K562 (cell line): Measurements from ENCODE around the gene ZNF485. TPM values are rescaled to one million over a fixed set of nuclear protein-coding genes. Genes with fewer than 3 reads are reported as not detected.
A peak's percentile ranks its signal among the peaks of the same experiment; 100 is the strongest.

ENCODE experiments used
- ATAC-seq: fragments of 200-7000 bp; cut with Tn5 transposase; 3 replicates; pipeline ENCODE4 v1.9.1; 2020; ENCODE audit warnings: moderate library complexity
- BruUV-seq: library from RNA; stranded (reverse); fragments of 400-500 nt; replicated peaks from 2 replicates; lab custom pipeline; 2021; lab: Mats Ljungman, UMichigan
- CTCF ChIA-PET: fragments of 300-600 bp; formaldehyde crosslinking; extraction: SDS; loops from one replicate; lab custom pipeline; 2021; ENCODE audit warnings: low intra/inter-chr PET ratio; lab: Yijun Ruan, JAX
- POLR2A ChIA-PET: fragments of 300-600, 350-650 bp; sonication (Branson Sonifier 250); formaldehyde crosslinking; extraction: SDS; loops from one replicate; lab custom pipeline; 2021; ENCODE audit warnings: antibody characterized with exemption, inconsistent platforms; lab: Yijun Ruan, JAX
- DNase-seq, 4 experiments: peaks; one replicate each; pipeline versions ENCODE4 v3.0.0 to v3.0.0-alpha.2; 2011 to 2018; ENCODE audit warnings: low spot score in 3 of 4, mixed read lengths in 3 of 4; ENCODE audit errors: extremely low read depth in 1 of 4
- FAIRE-seq: peaks from 2 replicates; lab custom pipeline; 2011; peaks lifted over from hg19 to GRCh38; lab: Jason Lieb, UNC
- H2AFZ ChIP-seq: 2 replicates; pipeline ENCODE4 v1.6.0; 2011; ENCODE audit warnings: low read depth, low read length, control low read depth, inconsistent platforms
- H3K27ac ChIP-seq: fragments of 200-600 bp; 3 replicates; pipeline ENCODE4 v1.8.0; 2011; ENCODE audit warnings: low read depth, mild to moderate bottlenecking, control low read depth, inconsistent platforms, low read length, moderate library complexity, mixed read lengths; ENCODE audit errors: extremely low read depth
- H3K27me3 ChIP-seq, 2 experiments: fragments of 300-600 bp in 1 of 2; 2 replicates in 1 of 2; 3 replicates in 1 of 2; pipeline versions ENCODE4 v1.6.0 to v1.8.0; 2011; ENCODE audit warnings: inconsistent platforms in 2 of 2, low read length in 2 of 2, mild to moderate bottlenecking in 1 of 2, mixed read lengths in 1 of 2, moderate library complexity in 1 of 2; ENCODE audit not compliant: control insufficient read depth in 2 of 2, insufficient read depth in 2 of 2
- H3K36me3 ChIP-seq: fragments of 300-600 bp; 3 replicates; pipeline ENCODE4 v1.8.0; 2011; ENCODE audit warnings: mild to moderate bottlenecking, low read length, inconsistent platforms; ENCODE audit not compliant: control insufficient read depth, insufficient read depth
- H3K4me1 ChIP-seq, 2 experiments: fragments of 200-600 bp in 1 of 2; replicated peaks in 1 of 2; 2 replicates in 1 of 2; 3 replicates in 1 of 2; pipeline versions ENCODE4 v1.5.1 to v1.8.0; 2011; ENCODE audit warnings: inconsistent platforms in 2 of 2, low read length in 2 of 2, mild to moderate bottlenecking in 1 of 2, mixed read lengths in 1 of 2, moderate library complexity in 1 of 2; ENCODE audit not compliant: control insufficient read depth in 2 of 2, insufficient read depth in 2 of 2
- H3K4me2 ChIP-seq: 2 replicates; pipeline ENCODE4 v1.6.1; 2011; ENCODE audit warnings: low read length, control low read depth, inconsistent platforms, mixed read lengths; ENCODE audit not compliant: insufficient read depth
- H3K4me3 ChIP-seq: fragments of 200-600 bp; sonication (generic), shearing (Covaris generic); 2 replicates; pipeline ENCODE4 v1.5.1; 2016; ENCODE audit warnings: control low read depth, inconsistent platforms
- H3K79me2 ChIP-seq: fragments of 200-600 bp; 3 replicates; pipeline ENCODE4 v1.8.0; 2011; ENCODE audit warnings: low read length, inconsistent platforms; ENCODE audit not compliant: control insufficient read depth, insufficient read depth
- H3K9ac ChIP-seq, 2 experiments: 2 replicates each; pipeline versions ENCODE4 v1.6.0 to v1.6.1; 2011; ENCODE audit warnings: low read depth in 2 of 2, low read length in 2 of 2, control low read depth in 1 of 2, inconsistent platforms in 1 of 2, mild to moderate bottlenecking in 1 of 2, mixed read lengths in 1 of 2; ENCODE audit not compliant: insufficient read depth in 1 of 2
- H3K9me1 ChIP-seq: one replicate; pipeline ENCODE4 v1.6.0; 2011; ENCODE audit warnings: inconsistent platforms, mild to moderate bottlenecking, low read length, moderate library complexity; ENCODE audit not compliant: control insufficient read depth, insufficient read depth
- H3K9me3 ChIP-seq: replicated peaks from 2 replicates; pipeline ENCODE4 v1.5.1; 2011; ENCODE audit warnings: low read depth, low read length, inconsistent platforms; ENCODE audit not compliant: control insufficient read depth, insufficient read depth
- H4K20me1 ChIP-seq: replicated peaks from 2 replicates; pipeline ENCODE4 v1.6.1; 2011; ENCODE audit warnings: low read length, inconsistent platforms, mixed read lengths; ENCODE audit not compliant: control insufficient read depth, insufficient read depth
- ARID1B ChIP-seq: fragments of 450-650 bp; IDR thresholded peaks from 2 replicates; pipeline ENCODE4 v1.6.1; 2016; ENCODE audit warnings: antibody characterized with exemption, mild to moderate bottlenecking, inconsistent platforms
- CBFA2T3 ChIP-seq: fragments of 450-650 bp; IDR thresholded peaks from 2 replicates; pipeline ENCODE4 v1.6.1; 2017
- EHMT2 ChIP-seq: fragments of 450-650 bp; IDR thresholded peaks from 2 replicates; pipeline ENCODE4 v1.6.1; 2018; ENCODE audit warnings: antibody characterized with exemption
- GABPA ChIP-seq: fragments of 200-800 bp; sonication (Bioruptor generic); conservative IDR thresholded peaks from 2 replicates; pipeline ENCODE4 v1.6.1; 2016; ENCODE audit warnings: low read depth, missing genetic modification characterization, missing compliant biosample characterization
- HDAC2 ChIP-seq: fragments of 450-650 bp; IDR thresholded peaks from 2 replicates; pipeline ENCODE4 v1.6.1; 2016; ENCODE audit warnings: mild to moderate bottlenecking
- L3MBTL2 ChIP-seq: fragments of 450-650 bp; IDR thresholded peaks from 2 replicates; pipeline ENCODE4 v1.6.1; 2016; ENCODE audit warnings: mild to moderate bottlenecking, moderate library complexity
- MAFF ChIP-seq: IDR thresholded peaks from 2 replicates; pipeline ENCODE4 v1.6.1; 2012; ENCODE audit warnings: low read length, improper control_type of control experiment
- MAFG ChIP-seq: fragments of 450-650 bp; conservative IDR thresholded peaks from 2 replicates; pipeline ENCODE4 v1.6.1; 2016; ENCODE audit warnings: missing genetic modification characterization, missing compliant biosample characterization
- MTA2 ChIP-seq: fragments of 450-650 bp; IDR thresholded peaks from 2 replicates; pipeline ENCODE4 v1.6.1; 2016; ENCODE audit warnings: low read depth
- NFE2L1 ChIP-seq: fragments of 450-650 bp; IDR thresholded peaks from 2 replicates; pipeline ENCODE4 v1.6.1; 2016; ENCODE audit warnings: missing genetic modification characterization, low read depth, mild to moderate bottlenecking, missing compliant biosample characterization, moderate library complexity, borderline replicate concordance
- PHF21A ChIP-seq: fragments of 450-650 bp; IDR thresholded peaks from 2 replicates; pipeline ENCODE4 v1.6.1; 2017; ENCODE audit warnings: low read depth, borderline replicate concordance
- POLR2H ChIP-seq: IDR thresholded peaks from 2 replicates; pipeline ENCODE4 v1.6.1; 2016; ENCODE audit warnings: missing genetic modification characterization, low read depth, mild to moderate bottlenecking, control low read depth, missing compliant biosample characterization, moderate library complexity
- RCOR1 ChIP-seq, 2 experiments: IDR thresholded peaks; 2 replicates each; pipeline ENCODE4 v1.6.1; 2012; ENCODE audit warnings: low read depth in 2 of 2, low read length in 2 of 2, borderline replicate concordance in 1 of 2, improper control_type of control experiment in 1 of 2
- RUNX1 ChIP-seq: sonication (generic); IDR thresholded peaks from 2 replicates; pipeline ENCODE4 v1.6.1; 2016; ENCODE audit warnings: antibody characterized with exemption, low read depth
- SMAD1 ChIP-seq: fragments of 150-350 bp; IDR thresholded peaks from 2 replicates; pipeline ENCODE4 v1.6.1; 2014; ENCODE audit warnings: low read length, low read depth; ENCODE audit not compliant: partially characterized antibody
- SMARCA4 ChIP-seq: fragments of 450-650 bp; IDR thresholded peaks from 2 replicates; pipeline ENCODE4 v1.6.1; 2016
- TAL1 ChIP-seq: fragments of 450-650 bp; IDR thresholded peaks from 2 replicates; pipeline ENCODE4 v1.6.1; 2016; ENCODE audit warnings: mild to moderate bottlenecking
- ZNF408 ChIP-seq: fragments of 250-450 bp; sonication (Bioruptor Pico); IDR thresholded peaks from 2 replicates; pipeline ENCODE4 v1.4.0; 2020; ENCODE audit warnings: low read depth, mild to moderate bottlenecking, moderate library complexity
- WGBS: fragments of 100-300 bp; shearing (Covaris generic); methylation state at CpG from one replicate; pipeline ENCODE4 v1.1.6; 2016; ENCODE audit warnings: low coverage, mixed read lengths; ENCODE audit not compliant: insufficient coverage; ENCODE audit errors: missing lambda C conversion rate; 5-methylcytosine and 5-hydroxymethylcytosine counted together
- in situ Hi-C: fragments of 300-500 bp; cut with MboI; formaldehyde crosslinking; loops from 4 replicates; pipeline ENCODE4 v1.15.0; 2018; ENCODE audit warnings: inconsistent platforms, mixed read lengths
- intact Hi-C: fragments of 100-400 bp; cut with micrococcal nuclease; formaldehyde crosslinking; loops from 2 replicates; pipeline ENCODE4 v1.14.2; 2022
- polyA plus RNA-seq, 8 experiments: library from polyadenylated mRNA; depleted of rRNA in 4 of 8; stranded (reverse) in 5 of 8; unstranded in 3 of 8; fragments of >200 nt; fragmentation: Nextera tagmentation in 2 of 8; fragmentation: Illumina TruSeq in 1 of 8; extraction: Ambion mirVana in 2 of 8; extraction: Trizol in 1 of 8; gene quantifications; 2 replicates each; pipeline versions ENCODE4 v1.2.1 to v1.2.3, GENCODE V29; 2011 to 2014; ENCODE audit warnings: inconsistent platforms in 1 of 8, missing spikeins in 1 of 8
- total RNA-seq, 7 experiments: library from RNA; depleted of rRNA in 6 of 7; stranded (reverse); fragments of >200 nt in 6 of 7; fragmentation: Illumina TruSeq in 2 of 7; extraction: Trizol in 2 of 7; gene quantifications; 2 replicates each; pipeline versions ENCODE4 v1.2.1 to v1.2.3, GENCODE V29; 2011 to 2021; ENCODE audit warnings: low replicate concordance in 1 of 7
- TF ChIP-seq, protein P1 (sequence below): fragments of 250-450 bp; sonication (Bioruptor Pico); IDR thresholded peaks from 2 replicates; pipeline ENCODE4 v1.5.0; 2020; ENCODE audit warnings: mild to moderate bottlenecking
- TF ChIP-seq, protein P2 (sequence below): fragments of 250-450 bp; sonication (Bioruptor Pico); IDR thresholded peaks from 2 replicates; pipeline ENCODE4 v1.8.0; 2021; ENCODE audit warnings: moderate library complexity, mild to moderate bottlenecking, inconsistent platforms

The ZNF485 gene
- total and polyA plus RNA-seq, 9 of the 15 experiments (the other 6 are each of a cell fraction or from before 2014, with no cell fraction given) = 8.0 to 18.7 (median 11.9) TPM

DNA sequence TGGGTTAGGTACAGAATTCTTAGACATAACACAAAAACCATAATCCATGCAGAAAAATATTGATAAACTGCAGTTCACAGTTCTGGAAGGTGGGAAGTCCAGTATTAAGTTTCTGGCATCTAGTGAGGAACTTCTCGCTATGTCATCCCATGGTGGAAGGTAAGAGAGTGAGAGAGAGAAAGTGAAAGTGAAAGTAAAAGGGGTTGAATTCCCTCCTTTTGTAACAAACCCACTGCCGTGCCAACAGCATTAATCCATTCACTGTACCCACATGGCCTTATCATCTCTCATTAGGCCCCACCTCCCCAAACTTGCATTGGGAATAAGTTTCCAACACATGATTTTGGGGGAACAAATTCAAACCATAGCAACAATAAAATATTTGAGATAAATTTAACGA, 17.1 kb downstream of the ZNF485 start (continued):
- 0 out of 2 replicates have a peak, but pooled peaks have one; percentile 22 for TF ChIP-seq POLR2H

DNA sequence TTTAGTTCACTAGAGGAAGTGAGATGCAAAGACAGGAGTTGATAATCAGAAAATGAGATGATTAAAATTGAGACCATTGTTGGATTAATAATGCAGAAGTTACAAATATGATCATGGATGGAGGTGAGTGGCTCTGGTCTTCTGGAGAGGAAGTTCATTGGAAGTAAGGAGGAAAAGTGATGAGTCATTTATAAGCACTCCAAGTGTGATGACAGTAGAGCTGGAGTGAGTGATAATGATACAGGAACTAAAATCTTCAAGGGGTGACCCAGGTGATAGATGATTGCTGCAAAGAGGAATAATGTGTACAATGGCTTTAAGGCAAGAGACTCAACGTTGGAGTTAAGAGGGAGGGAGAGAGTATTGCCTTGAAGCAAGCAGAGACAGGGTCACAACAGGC, 21.7 kb downstream of the ZNF485 start:
- POLR2A ChIA-PET = no interaction called here
- no TSS peak for BruUV-seq
- intact Hi-C loops = no loop called here
- peak; percentile 83 for TF ChIP-seq SMARCA4
- no peak for TF ChIP-seq RUNX1
- TF ChIP-seq MTA2 = peak; percentile 37
- TF ChIP-seq, protein P1, sequence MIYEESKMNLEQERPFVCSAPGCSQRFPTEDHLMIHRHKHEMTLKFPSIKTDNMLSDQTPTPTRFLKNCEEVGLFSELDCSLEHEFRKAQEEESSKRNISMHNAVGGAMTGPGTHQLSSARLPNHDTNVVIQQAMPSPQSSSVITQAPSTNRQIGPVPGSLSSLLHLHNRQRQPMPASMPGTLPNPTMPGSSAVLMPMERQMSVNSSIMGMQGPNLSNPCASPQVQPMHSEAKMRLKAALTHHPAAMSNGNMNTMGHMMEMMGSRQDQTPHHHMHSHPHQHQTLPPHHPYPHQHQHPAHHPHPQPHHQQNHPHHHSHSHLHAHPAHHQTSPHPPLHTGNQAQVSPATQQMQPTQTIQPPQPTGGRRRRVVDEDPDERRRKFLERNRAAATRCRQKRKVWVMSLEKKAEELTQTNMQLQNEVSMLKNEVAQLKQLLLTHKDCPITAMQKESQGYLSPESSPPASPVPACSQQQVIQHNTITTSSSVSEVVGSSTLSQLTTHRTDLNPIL (CRISPR knock-in tag) = no peak
- TF ChIP-seq, protein P2, sequence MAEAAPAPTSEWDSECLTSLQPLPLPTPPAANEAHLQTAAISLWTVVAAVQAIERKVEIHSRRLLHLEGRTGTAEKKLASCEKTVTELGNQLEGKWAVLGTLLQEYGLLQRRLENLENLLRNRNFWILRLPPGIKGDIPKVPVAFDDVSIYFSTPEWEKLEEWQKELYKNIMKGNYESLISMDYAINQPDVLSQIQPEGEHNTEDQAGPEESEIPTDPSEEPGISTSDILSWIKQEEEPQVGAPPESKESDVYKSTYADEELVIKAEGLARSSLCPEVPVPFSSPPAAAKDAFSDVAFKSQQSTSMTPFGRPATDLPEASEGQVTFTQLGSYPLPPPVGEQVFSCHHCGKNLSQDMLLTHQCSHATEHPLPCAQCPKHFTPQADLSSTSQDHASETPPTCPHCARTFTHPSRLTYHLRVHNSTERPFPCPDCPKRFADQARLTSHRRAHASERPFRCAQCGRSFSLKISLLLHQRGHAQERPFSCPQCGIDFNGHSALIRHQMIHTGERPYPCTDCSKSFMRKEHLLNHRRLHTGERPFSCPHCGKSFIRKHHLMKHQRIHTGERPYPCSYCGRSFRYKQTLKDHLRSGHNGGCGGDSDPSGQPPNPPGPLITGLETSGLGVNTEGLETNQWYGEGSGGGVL (CRISPR knock-in tag) = no peak
- peak; percentile 77 for TF ChIP-seq CBFA2T3
- peak; percentile 90 for TF ChIP-seq NFE2L1 (tag)
- no peak for TF ChIP-seq PHF21A
- peak; percentile 50 for TF ChIP-seq TAL1
- peak; percentile 83 for TF ChIP-seq ARID1B
- TF ChIP-seq ZNF408 (CRISPR knock-in tag) = no peak
- peak; percentile 99 for TF ChIP-seq MAFG
- TF ChIP-seq GABPA (tag) = no peak
- TF ChIP-seq HDAC2 = peak; percentile 48; the same call in 1 of the 2 replicates
- peak in 1 of 2 experiments; percentile 53; a peak in 1 of 4 replicates for TF ChIP-seq RCOR1 (IDR thresholded peaks at IDR 0.05; ENCODE audit: borderline replicate concordance in 1 of 2, low read depth in 2 of 2, low read length in 2 of 2)
- TF ChIP-seq L3MBTL2 = 0 out of 2 replicates have a peak, but pooled peaks have one; percentile 19
- TF ChIP-seq EHMT2 = peak; percentile 82
- TF ChIP-seq SMAD1 = no peak
- peak; percentile 93 for TF ChIP-seq MAFF

More for the DNA sequence above, 21.7 kb downstream of the ZNF485 start:
- H3K36me3 ChIP-seq = no peaks in the 10 kb centered on the region
- H3K9me3 ChIP-seq = no peaks in the 10 kb centered on the region; the same call in 1 of the 2 replicates
- CTCF ChIA-PET = no interaction called here
- no peaks in the 10 kb centered on the region for H4K20me1 ChIP-seq
- H3K27me3 ChIP-seq = no peaks in the 10 kb centered on the region
- H2AFZ ChIP-seq = no peak overlapping the region
- H3K79me2 ChIP-seq = no peaks in the 10 kb centered on the region
- no peak overlapping the region for H3K4me2 ChIP-seq
- in situ Hi-C loops = no loop called here
- no peak overlapping the region for H3K27ac ChIP-seq
- no peaks in the 10 kb centered on the region for H3K9me1 ChIP-seq
- DNase-seq (peak in 2 of 4 experiments; percentile 46), FAIRE-seq (no peak), ATAC-seq (peak; percentile 64)
- H3K4me1 ChIP-seq = peaks cover 0 to 8% of the 10 kb centered on the region in 2 experiments; a peak in 2 of 5 replicates
- H3K9ac ChIP-seq = no peak overlapping the region
- WGBS = 0% methylated on average over 1 of the region's 1 CpG
- no peak overlapping the region for H3K4me3 ChIP-seq
